Colonic mucosa (tissue), 4 donors: ENCODE measurements around the gene AUH. TPM values are rescaled to one million over a fixed set of nuclear protein-coding genes. Genes with fewer than 3 reads are reported as not detected.

Experiments
- DNase-seq: peaks from one replicate; pipeline ENCODE4 v3.0.0-alpha.2; 2020
- H3K27ac ChIP-seq: fragments of 200-600 bp; one replicate; pipeline ENCODE4 v1.8.0; 2021
- H3K27me3 ChIP-seq: fragments of 200-600 bp; one replicate; pipeline ENCODE4 v1.8.0; 2021
- H3K36me3 ChIP-seq: fragments of 200-600 bp; one replicate; pipeline ENCODE4 v1.8.0; 2021
- H3K4me1 ChIP-seq: fragments of 200-600 bp; one replicate; pipeline ENCODE4 v1.8.0; 2021; ENCODE audit warnings: mild to moderate bottlenecking
- H3K4me3 ChIP-seq: fragments of 200-600 bp; one replicate; pipeline ENCODE4 v1.8.0; 2021
- H3K9ac ChIP-seq, 2 donors: one replicate each; pipeline ENCODE4 v1.7.0; 2013; ENCODE audit warnings: control low read depth in 2 of 2, low read depth in 2 of 2, low read length in 2 of 2
- H3K9me3 ChIP-seq: fragments of 200-600 bp; one replicate; pipeline ENCODE4 v1.8.0; 2021
- CTCF ChIP-seq: fragments of 200-600 bp; IDR thresholded peaks from one replicate; pipeline ENCODE4 v1.8.0; 2022; ENCODE audit warnings: antibody characterized with exemption, mild to moderate bottlenecking
- intact Hi-C: fragments of 100-400 bp; cut with DNase I; formaldehyde crosslinking; loops from one replicate; pipeline ENCODE4 v1.14.1; 2022
- total RNA-seq, 2 donors: library from RNA; stranded (reverse); fragmentation: NEBNext Ultra II Directional in 1 of 2; extraction: Animal tissue kit (Norgen Biotek cat#: 25700) in 1 of 2; gene quantifications; one replicate each; pipeline ENCODE4 v1.2.1, GENCODE V29; 2021
- donor health status: healthy.
- donor health status: DM: no; HTN: no; CAD: no.
- donor health status: DM: no; HTN: no; CAD: no.

AUH gene
- total RNA-seq, 2 donors from 2014 or later = 21.5 to 47.6 TPM

- Histone ChIP-seq H3K27me3 (no peaks in the 10 kb centered on the region), H3K4me1 (no peaks in the 10 kb centered on the region), H3K9ac (no peak overlapping the region), H3K27ac (no peak overlapping the region), H3K36me3 (no peaks in the 10 kb centered on the region), H3K9me3 (no peaks in the 10 kb centered on the region), H3K4me3 (no peak overlapping the region)
- no peak for TF ChIP-seq CTCF
- intact Hi-C loops = no loop called here
- no peak for DNase-seq
These were observed 12.6 kb downstream of the AUH start for GRCh38 chr9:91349115-91349555.

- Histone ChIP-seq H3K4me1 (no peaks in the 10 kb centered on the region), H3K27me3 (no peaks in the 10 kb centered on the region), H3K4me3 (no peak overlapping the region), H3K36me3 (no peaks in the 10 kb centered on the region), H3K9me3 (no peaks in the 10 kb centered on the region), H3K27ac (no peak overlapping the region), H3K9ac (no peak overlapping the region)
- intact Hi-C loops = no loop called here
- no peak for TF ChIP-seq CTCF
- DNase-seq = no peak
These were observed 13.4 kb downstream of the AUH start for GRCh38 chr9:91348191-91348807.

GRCh38 chr9:91347377-91347776, 14.3 kb downstream of the AUH start:
- H3K9ac ChIP-seq = no peak overlapping the region
- intact Hi-C loops = no loop called here

DNA sequence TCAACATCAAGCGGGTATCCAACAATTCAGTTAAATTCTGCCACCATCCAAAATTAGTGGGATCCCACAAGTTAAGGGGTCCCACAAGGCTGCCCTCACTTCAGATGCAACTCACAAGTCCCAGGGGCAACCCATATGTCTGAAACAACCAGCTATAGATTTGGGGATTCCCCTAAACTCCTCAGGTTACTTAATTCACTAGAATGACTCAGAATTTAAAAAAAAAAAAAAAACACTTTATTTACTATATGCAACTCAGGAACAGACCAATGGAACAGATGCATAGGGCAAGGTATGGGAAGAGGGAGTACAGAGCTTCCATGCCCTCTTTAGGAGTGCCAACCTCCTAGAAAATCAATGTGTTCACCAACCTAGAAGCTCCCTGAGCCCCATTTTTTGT, 15.1 kb downstream of the AUH start:
- no peak for TF ChIP-seq CTCF
- no peak overlapping the region for H3K27ac ChIP-seq
- intact Hi-C loops = no loop called here

More at GRCh38 chr9:91347377-91347776, 14.3 kb downstream of the AUH start:
- Histone ChIP-seq H3K27ac (no peak overlapping the region), H3K27me3 (no peaks in the 10 kb centered on the region), H3K4me1 (no peaks in the 10 kb centered on the region), H3K36me3 (no peaks in the 10 kb centered on the region), H3K9me3 (no peaks in the 10 kb centered on the region), H3K4me3 (no peak overlapping the region)
- DNase-seq = no peak
- TF ChIP-seq CTCF = no peak

DNA sequence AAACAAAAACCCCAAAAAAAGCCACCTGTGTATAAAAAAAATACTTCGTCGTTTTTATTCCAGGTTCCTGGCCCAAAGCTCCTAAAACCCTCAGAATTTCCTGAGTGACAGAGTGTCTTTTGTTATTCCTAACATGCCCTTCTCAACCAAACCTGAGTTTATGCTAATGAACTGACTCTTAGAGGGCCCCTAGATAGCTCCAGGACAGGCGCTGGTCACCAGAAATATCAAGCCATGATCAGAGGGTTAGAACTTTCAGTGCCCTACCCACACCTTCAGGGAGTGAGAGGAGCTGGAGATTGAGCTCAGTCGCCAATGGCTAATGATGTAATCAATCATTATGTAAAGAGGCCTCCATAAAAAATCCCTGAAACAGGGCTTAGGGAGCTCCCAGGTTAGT, 15.7 kb downstream of the AUH start:
- Histone ChIP-seq H3K9ac (no peak overlapping the region), H3K4me1 (no peaks in the 10 kb centered on the region), H3K27me3 (no peaks in the 10 kb centered on the region), H3K36me3 (no peaks in the 10 kb centered on the region), H3K9me3 (no peaks in the 10 kb centered on the region), H3K27ac (no peak overlapping the region), H3K4me3 (no peak overlapping the region)
- intact Hi-C loops = no loop called here
- TF ChIP-seq CTCF = no peak
- DNase-seq = no peak

More for the DNA sequence above, 15.1 kb downstream of the AUH start:
- H3K27me3 ChIP-seq = no peaks in the 10 kb centered on the region
- DNase-seq = no peak
- no peaks in the 10 kb centered on the region for H3K36me3 ChIP-seq
- no peak overlapping the region for H3K9ac ChIP-seq
- H3K4me1 ChIP-seq = no peaks in the 10 kb centered on the region
- H3K9me3 ChIP-seq = no peaks in the 10 kb centered on the region
- H3K4me3 ChIP-seq = no peak overlapping the region
